Inflammatory macrophage treated with lipopolysaccharide for 1 hour (primary cell): ENCODE data around the gene PIEZO2.

Experiments
- DNase-seq, 2 donors: peaks; one replicate each; pipeline ENCODE4 v3.0.0-alpha.2; 2020 to 2022

Gene PIEZO2

DNA sequence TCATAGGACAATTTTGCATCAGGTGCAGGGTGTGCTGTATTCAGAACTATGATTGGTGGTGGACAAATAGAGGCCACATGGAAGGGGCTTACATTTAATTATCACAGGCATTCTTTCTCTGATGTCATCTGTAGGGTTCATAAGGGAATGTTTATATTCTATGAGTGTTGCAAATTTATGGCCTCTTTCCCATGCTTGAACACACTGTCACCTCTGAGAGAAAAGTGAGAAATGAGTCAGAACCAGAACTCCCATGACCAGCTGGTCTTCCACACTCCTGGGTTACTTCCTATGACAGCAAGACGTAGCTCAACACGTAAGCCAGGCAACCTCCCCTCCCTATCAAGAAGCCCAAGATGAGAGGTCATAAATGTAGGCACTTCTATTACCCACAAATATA, 310.8 kb downstream of the PIEZO2 start:
- no peak for DNase-seq

GRCh38 chr18:10834128-10834815, 315.1 kb downstream of the PIEZO2 start:
- DNase-seq: no peak

- no peak for DNase-seq
These were observed 315.7 kb downstream of the PIEZO2 start for GRCh38 chr18:10833656-10834055.

GRCh38 chr18:10826400-10826799, 323.0 kb downstream of the PIEZO2 start:
- no peak for DNase-seq

- no peak for DNase-seq
These were observed 326.9 kb downstream of the PIEZO2 start for GRCh38 chr18:10822456-10822855.

DNA sequence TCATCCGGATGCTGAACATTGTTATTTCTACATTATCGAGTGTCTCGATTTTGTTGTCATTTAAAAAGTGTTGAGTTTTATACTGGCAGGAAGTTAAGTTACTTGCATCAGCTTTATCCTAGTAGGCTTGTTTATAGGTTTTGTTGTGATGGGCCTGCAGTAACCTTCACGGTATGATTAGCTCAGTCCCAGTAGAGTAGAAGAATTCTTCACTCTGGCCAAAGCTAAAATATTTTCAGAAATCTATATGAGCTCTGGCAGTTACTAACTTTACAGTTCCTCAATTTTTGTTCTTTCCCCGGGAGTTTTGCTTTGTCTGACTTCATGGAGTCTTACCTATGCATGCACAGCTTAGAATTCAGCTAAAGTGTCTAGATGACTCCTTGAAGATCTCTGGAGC, 328.7 kb downstream of the PIEZO2 start:
- no peak for DNase-seq

- no peak for DNase-seq
These were observed 335.0 kb downstream of the PIEZO2 start for GRCh38 chr18:10814336-10814735.

DNA sequence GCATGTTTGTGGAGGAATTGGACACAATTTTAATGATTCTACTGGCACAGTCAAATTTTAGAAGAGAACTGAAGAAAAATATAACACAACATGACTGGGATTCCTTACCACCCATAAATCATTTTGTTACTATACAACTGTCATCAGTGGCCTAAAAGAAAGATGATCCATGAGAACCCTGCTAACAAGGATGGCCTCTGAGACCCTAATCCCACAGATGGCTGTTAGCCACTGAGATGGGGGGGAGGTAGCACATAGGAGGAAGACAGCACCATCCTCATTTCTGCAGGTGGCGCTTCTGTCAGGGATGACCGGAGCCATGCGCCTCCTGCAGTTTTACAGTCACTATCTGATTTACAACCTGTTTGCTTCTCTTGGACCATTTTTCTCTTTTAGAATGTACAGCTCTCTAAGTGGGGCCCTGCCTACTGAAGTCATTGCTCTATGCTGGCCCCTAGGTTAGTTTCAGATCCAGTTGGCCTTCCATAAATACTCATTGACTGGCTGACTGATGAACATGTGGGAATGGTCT, 343.7 kb downstream of the PIEZO2 start:
- DNase-seq: no peak

GRCh38 chr18:10804126-10804525, 345.2 kb downstream of the PIEZO2 start:
- DNase-seq: no peak

GRCh38 chr18:10798727-10799550, 350.4 kb downstream of the PIEZO2 start:
- DNase-seq: no peak

- DNase-seq: no peak
These were observed 351.5 kb downstream of the PIEZO2 start for GRCh38 chr18:10797896-10798295.

DNA sequence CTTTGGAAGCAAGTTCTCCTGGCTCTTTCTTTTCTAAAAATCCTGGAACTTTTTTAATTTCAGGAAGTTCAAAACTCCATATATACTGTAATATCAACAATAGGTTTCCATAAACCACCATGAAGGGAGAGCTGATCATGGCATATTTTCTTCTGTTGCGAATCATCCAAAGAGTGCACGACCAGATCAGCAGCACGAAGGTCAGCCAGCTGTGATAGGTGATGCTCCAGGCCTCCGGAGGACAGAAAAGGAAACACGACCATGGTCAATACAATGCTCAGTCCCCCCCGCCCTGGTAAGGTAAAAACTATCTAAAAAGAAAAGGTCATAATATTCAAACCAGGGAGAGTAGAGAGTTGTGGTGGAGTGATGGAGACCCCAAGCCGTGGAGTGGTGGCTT, 354.6 kb downstream of the PIEZO2 start:
- no peak for DNase-seq

DNA sequence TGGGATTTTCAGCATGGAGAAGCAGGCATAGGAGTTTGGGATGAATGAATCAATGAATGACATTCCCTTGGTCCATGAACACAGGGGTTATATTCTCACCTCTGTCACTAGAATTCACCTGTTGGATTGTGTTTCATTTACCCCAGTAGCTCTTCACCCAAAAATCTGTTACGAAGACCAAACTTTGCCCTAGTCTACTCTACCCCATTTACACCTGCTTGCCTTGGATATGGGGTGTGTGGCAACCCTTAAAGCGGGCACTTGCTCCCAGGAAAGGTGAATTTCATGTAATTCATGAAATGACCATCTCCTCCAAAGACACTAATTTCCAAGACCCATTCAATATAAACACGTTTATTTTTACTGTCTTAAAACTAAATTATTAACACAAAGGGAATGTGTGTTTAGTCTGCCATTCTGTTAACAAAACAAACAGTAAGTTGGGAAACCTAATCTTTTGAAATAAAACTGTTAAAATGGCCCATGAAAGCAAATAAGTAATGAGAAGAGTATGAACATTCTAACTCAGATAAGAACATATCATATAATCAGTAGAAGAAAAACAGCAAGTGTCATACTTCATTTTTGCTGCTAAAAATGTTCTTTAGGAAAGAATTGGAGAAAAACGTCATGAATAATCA, 355.5 kb downstream of the PIEZO2 start:
- DNase-seq: no peak

GRCh38 chr18:10792181-10792580, 357.2 kb downstream of the PIEZO2 start:
- DNase-seq: peak; percentile 87 to 93

- DNase-seq: peak; percentile 14 to 27
These were observed 358.1 kb downstream of the PIEZO2 start for GRCh38 chr18:10791169-10791831.

DNA sequence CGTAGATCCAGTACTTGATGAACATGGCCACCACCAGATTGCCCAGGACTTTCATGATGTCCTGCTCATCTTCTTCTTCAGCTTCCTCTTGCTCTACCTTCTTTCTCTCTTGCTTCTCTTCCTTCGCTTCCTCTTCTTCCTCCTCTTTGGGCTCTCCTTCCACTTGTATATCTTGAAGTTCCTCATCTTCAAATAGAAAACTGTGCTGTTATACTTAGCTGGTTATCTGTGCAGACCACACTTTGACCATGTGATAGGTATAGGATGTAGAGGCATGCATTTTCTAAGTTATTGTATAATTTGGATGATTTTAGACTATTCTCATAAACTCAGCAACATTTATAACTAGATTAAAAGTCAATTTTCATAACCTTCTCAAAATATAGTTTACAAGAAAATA, 360.2 kb downstream of the PIEZO2 start:
- DNase-seq: no peak

GRCh38 chr18:10787293-10787901, 362.0 kb downstream of the PIEZO2 start:
- DNase-seq: peak; percentile 85 to 98

DNA sequence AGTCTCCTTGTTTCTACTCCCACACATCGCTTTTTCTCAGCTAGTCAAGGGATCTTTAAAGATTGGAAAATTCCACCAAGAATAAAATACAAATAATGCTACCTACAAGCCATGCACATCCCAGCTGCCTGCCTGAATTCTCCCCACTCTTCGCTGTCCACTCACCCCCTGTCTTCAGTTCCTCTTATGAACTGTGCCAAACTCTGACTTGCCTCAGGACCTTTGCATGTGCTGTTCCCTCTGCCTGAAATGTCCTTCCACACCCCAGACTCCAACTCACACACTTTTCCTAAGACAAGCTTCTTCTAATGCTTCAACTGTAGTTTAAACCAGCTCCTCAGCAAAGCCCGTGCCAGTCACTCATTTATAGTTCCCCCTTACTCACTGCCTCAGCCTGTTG, 363.6 kb downstream of the PIEZO2 start:
- DNase-seq: no peak

DNA sequence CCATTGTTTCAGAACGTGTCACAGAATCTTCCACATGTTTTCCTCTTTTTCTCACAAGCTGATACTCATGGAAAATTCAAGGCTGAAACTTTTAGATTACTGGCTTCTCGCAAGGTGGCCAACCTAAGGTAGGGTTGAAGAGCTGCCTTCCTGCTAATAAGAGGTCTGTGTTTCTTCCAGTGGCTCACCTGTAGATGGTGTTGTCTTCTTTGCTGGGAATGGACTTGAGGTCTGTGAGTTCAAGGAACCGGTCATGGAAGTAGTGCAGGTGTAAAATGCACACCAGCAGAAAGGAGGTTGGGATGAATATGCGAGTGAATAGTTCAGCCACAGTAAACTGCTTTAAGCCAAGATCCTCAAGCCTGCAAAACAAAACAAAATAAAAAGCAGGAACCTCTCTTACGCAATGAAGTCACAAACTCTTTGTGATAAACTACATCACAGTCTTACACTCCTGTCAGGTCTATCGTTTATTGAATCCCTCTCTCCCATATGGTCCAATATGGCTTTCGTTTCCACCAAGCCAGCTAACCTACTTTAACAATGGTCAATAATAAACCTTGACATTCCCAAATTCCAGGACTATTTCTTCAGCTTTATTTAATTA, 364.7 kb downstream of the PIEZO2 start:
- no peak for DNase-seq

GRCh38 chr18:10783941-10784340, 365.4 kb downstream of the PIEZO2 start:
- no peak for DNase-seq

- DNase-seq: no peak
These were observed 372.9 kb downstream of the PIEZO2 start for GRCh38 chr18:10776493-10776892.

GRCh38 chr18:10775026-10775425, 374.3 kb downstream of the PIEZO2 start:
- no peak for DNase-seq
